IPS-18a (cell line): Measurements from ENCODE around the gene CHRM4.

Experiments used
- H3K27ac ChIP-seq: one replicate; pipeline ENCODE4 v1.5.1; 2013; ENCODE audit warnings: low read length
- H3K27me3 ChIP-seq: one replicate; pipeline ENCODE4 v1.6.1; 2013; ENCODE audit warnings: mild to moderate bottlenecking, low read length; ENCODE audit not compliant: control insufficient read depth, insufficient read depth
- H3K36me3 ChIP-seq: one replicate; pipeline ENCODE4 v1.6.1; 2013; ENCODE audit warnings: low read depth, low read length; ENCODE audit not compliant: control insufficient read depth
- H3K4me1 ChIP-seq: one replicate; pipeline ENCODE4 v1.6.1; 2013; ENCODE audit warnings: low read depth, low read length; ENCODE audit not compliant: control insufficient read depth
- H3K4me3 ChIP-seq: one replicate; pipeline ENCODE4 v1.5.1; 2013; ENCODE audit warnings: low read length
- H3K9ac ChIP-seq: one replicate; pipeline ENCODE4 v1.6.1; 2013; ENCODE audit warnings: mild to moderate bottlenecking, low read length, moderate library complexity
- H3K9me3 ChIP-seq: one replicate; pipeline ENCODE4 v1.6.1; 2013; ENCODE audit warnings: low read depth, low read length; ENCODE audit not compliant: control insufficient read depth

CHRM4 gene

GRCh38 chr11:46362156-46363030, 29.2 kb downstream of the CHRM4 start:
- no peak overlapping the region for H3K9ac ChIP-seq
- H3K4me3 ChIP-seq, result no peak overlapping the region
- no peak overlapping the region for H3K27ac ChIP-seq
- no peaks in the 10 kb centered on the region for H3K36me3 ChIP-seq
- H3K4me1 ChIP-seq, result no peaks in the 10 kb centered on the region
- H3K27me3 ChIP-seq, result no peaks in the 10 kb centered on the region
- H3K9me3 ChIP-seq, result no peaks in the 10 kb centered on the region

- H3K9ac ChIP-seq, result no peak overlapping the region
- H3K4me3 ChIP-seq, result no peak overlapping the region
- H3K27me3 ChIP-seq, result no peaks in the 10 kb centered on the region
- no peaks in the 10 kb centered on the region for H3K9me3 ChIP-seq
- no peaks in the 10 kb centered on the region for H3K36me3 ChIP-seq
- no peaks in the 10 kb centered on the region for H3K4me1 ChIP-seq
- H3K27ac ChIP-seq, result no peak overlapping the region
Measured at GRCh38 chr11:46361283-46362155, 30.1 kb downstream of the CHRM4 start.

DNA sequence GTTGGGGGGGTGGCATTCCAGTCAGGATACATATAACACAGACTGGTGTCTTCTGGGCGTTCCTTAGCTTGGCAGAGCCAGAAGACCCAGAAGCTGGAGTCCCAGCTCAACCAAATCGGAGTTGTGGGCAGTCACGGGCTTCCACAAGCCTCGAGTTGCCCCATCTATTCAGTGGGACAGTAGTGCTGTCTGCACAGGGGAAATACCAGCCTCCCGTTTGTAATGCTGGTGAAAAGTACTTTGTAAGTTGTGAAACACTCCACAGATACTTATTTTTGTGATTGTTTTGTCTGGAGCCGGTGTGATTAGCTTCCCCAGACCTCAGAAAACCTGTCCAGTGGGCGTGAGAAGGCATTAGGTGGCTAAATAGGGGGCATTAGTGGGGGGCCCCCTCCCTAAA, 30.7 kb downstream of the CHRM4 start:
- H3K4me3 ChIP-seq, result no peak overlapping the region
- H3K27ac ChIP-seq, result no peak overlapping the region
- no peaks in the 10 kb centered on the region for H3K9me3 ChIP-seq
- H3K9ac ChIP-seq, result no peak overlapping the region
- H3K36me3 ChIP-seq, result no peaks in the 10 kb centered on the region
- no peaks in the 10 kb centered on the region for H3K4me1 ChIP-seq
- no peaks in the 10 kb centered on the region for H3K27me3 ChIP-seq

GRCh38 chr11:46359953-46360352, 31.6 kb downstream of the CHRM4 start:
- Histone ChIP-seq H3K27ac (no peak overlapping the region), H3K36me3 (no peaks in the 10 kb centered on the region), H3K4me3 (no peak overlapping the region), H3K27me3 (no peaks in the 10 kb centered on the region), H3K9ac (no peak overlapping the region), H3K9me3 (no peaks in the 10 kb centered on the region), H3K4me1 (no peaks in the 10 kb centered on the region)

DNA sequence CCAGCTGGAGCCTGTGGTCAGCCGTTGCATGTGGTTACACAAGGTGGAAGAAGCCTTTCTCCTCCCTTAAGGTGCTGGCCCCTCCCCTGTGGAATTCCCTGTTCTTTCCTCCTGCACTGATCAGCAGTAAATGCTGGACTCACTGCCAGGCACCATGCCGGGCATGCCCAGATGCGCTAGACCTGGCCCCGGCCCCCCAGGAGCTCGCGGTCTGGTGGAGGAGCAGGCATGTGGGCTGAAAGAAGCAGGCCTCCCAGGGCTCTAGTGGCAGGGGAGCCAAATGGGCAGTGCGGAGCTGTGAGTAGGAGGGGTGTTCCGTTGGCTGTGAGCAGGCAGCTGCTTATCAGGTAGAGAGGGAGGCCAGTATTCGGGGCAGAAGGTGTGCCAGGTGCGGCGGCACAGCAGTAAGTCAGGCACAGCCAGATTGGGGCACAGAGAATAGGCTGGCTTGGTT, 34.1 kb downstream of the CHRM4 start:
- Histone ChIP-seq H3K27me3 (no peaks in the 10 kb centered on the region), H3K9me3 (no peaks in the 10 kb centered on the region), H3K9ac (no peak overlapping the region), H3K4me1 (peaks cover 5% of the 10 kb centered on the region), H3K36me3 (no peaks in the 10 kb centered on the region), H3K4me3 (no peak overlapping the region), H3K27ac (no peak overlapping the region)

GRCh38 chr11:46356924-46357482, 34.6 kb downstream of the CHRM4 start:
- Histone ChIP-seq H3K9ac (no peak overlapping the region), H3K4me3 (no peak overlapping the region), H3K9me3 (no peaks in the 10 kb centered on the region), H3K27me3 (no peaks in the 10 kb centered on the region), H3K27ac (no peak overlapping the region), H3K4me1 (peaks cover 5% of the 10 kb centered on the region), H3K36me3 (no peaks in the 10 kb centered on the region)

- H3K4me3 ChIP-seq, result no peak overlapping the region
- no peaks in the 10 kb centered on the region for H3K27me3 ChIP-seq
- H3K9ac ChIP-seq, result no peak overlapping the region
- H3K9me3 ChIP-seq, result no peaks in the 10 kb centered on the region
- no peaks in the 10 kb centered on the region for H3K36me3 ChIP-seq
- H3K27ac ChIP-seq, result no peak overlapping the region
- H3K4me1 ChIP-seq, result peaks cover 17% of the 10 kb centered on the region
Measured at GRCh38 chr11:46353698-46354097, 37.9 kb downstream of the CHRM4 start.

GRCh38 chr11:46352063-46352841, 39.3 kb downstream of the CHRM4 start:
- no peak overlapping the region for H3K27ac ChIP-seq

DNA sequence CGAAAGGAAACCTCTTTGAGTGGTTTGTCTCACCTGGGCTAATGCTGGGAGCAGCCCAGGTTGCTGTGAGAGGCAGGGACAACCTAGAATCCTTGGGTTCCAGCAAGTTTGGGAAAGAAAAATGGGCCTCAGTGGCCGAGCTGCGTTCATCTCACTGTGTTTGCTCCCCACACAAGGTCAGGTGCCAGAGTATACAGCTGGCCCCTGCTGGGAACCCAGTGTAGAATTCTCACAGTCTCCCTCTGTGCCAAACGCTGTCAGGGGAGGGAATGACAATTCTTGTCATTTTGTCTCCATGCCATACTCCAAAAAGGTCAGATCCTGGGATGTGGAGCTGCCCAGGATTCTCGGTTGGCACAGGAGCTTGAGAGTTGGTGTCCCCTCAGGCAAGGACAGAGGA, 40.0 kb downstream of the CHRM4 start:
- Histone ChIP-seq H3K4me1 (peaks cover 27% of the 10 kb centered on the region), H3K9me3 (no peaks in the 10 kb centered on the region), H3K27me3 (peaks cover 4% of the 10 kb centered on the region), H3K4me3 (no peak overlapping the region), H3K36me3 (no peaks in the 10 kb centered on the region), H3K27ac (no peak overlapping the region), H3K9ac (no peak overlapping the region)

More at GRCh38 chr11:46352063-46352841, 39.3 kb downstream of the CHRM4 start:
- Histone ChIP-seq H3K4me1 (peaks cover 23% of the 10 kb centered on the region), H3K9me3 (no peaks in the 10 kb centered on the region), H3K36me3 (no peaks in the 10 kb centered on the region), H3K4me3 (no peak overlapping the region), H3K9ac (no peak overlapping the region), H3K27me3 (no peaks in the 10 kb centered on the region)

DNA sequence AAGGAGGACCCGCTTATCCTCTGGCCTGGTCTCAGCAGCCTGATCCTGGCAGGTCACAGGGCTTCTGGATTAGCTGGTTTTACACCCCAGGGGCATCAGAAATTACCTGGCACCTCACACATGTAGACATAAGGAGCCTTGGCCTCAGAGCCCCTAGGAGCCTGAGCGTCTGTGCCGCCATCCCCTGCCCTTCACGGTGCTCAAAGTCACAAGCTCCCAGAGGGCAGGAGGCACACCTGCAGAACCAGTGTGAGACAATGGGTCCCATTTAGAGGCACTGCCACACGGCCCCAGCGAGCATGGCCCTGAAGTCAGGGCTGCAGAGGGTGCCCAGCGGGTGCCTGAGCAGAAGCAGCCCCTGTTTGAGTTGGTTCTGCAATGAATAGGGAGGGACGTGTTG, 40.4 kb downstream of the CHRM4 start:
- Histone ChIP-seq H3K4me3 (no peak overlapping the region), H3K4me1 (peaks cover 30% of the 10 kb centered on the region), H3K36me3 (no peaks in the 10 kb centered on the region), H3K27ac (no peak overlapping the region), H3K9ac (no peak overlapping the region), H3K27me3 (peaks cover 9% of the 10 kb centered on the region), H3K9me3 (no peaks in the 10 kb centered on the region)

GRCh38 chr11:46350695-46351094, 40.9 kb downstream of the CHRM4 start:
- Histone ChIP-seq H3K27me3 (peaks cover 11% of the 10 kb centered on the region), H3K9ac (no peak overlapping the region), H3K4me3 (no peak overlapping the region), H3K9me3 (no peaks in the 10 kb centered on the region), H3K4me1 (peaks cover 31% of the 10 kb centered on the region), H3K27ac (no peak overlapping the region), H3K36me3 (no peaks in the 10 kb centered on the region)
